HCT116 (cell line): Measurements from ENCODE around the gene STKLD1. TPM values are rescaled to one million over a fixed set of nuclear protein-coding genes. Genes with fewer than 3 reads are reported as not detected.

Experiments used
- ATAC-seq: fragments of 200-7000 bp; cut with Tn5 transposase; 2 replicates; pipeline ENCODE4 v1.9.1; 2020; ENCODE audit warnings: mild to moderate bottlenecking, moderate library complexity
- BruUV-seq: library from RNA; stranded (reverse); fragments of 400-500 nt; replicated peaks from 2 replicates; lab custom pipeline; 2021; lab: Mats Ljungman, UMichigan
- CTCF ChIA-PET: fragments of 300-600 bp; sonication (Branson Sonifier 250); formaldehyde crosslinking; loops from one replicate; lab custom pipeline; 2021; ENCODE audit warnings: antibody characterized with exemption; lab: Charles Lee
- POLR2A ChIA-PET: fragments of 300-600, 350-600 bp; sonication (Branson Sonifier 250); formaldehyde crosslinking; loops from one replicate; lab custom pipeline; 2021; ENCODE audit warnings: antibody characterized with exemption; lab: Charles Lee
- RAD21 ChIA-PET, 2 experiments: fragments of 300-600 bp; sonication (Branson Sonifier 250); formaldehyde crosslinking; loops; one replicate each; lab custom pipeline; 2023; ENCODE audit warnings: low total read pairs in 2 of 2; ENCODE audit not compliant: uncharacterized antibody in 2 of 2, unreplicated experiment in 2 of 2, low non-redundant PET in 1 of 2; lab: Charles Lee
- DNase-seq: peaks from one replicate; pipeline ENCODE4 v3.0.0-alpha.2; 2010; ENCODE audit warnings: low read depth, low spot score
- H2AFZ ChIP-seq: fragments of 200-600 bp; shearing (Covaris generic), sonication (generic); 2 replicates; pipeline ENCODE4 v1.6.1; 2017; ENCODE audit warnings: low read depth, mixed run types, mixed read lengths, antibody characterized with exemption, low read length; ENCODE audit not compliant: poor library complexity, severe bottlenecking
- H3K27ac ChIP-seq: 2 replicates; pipeline ENCODE4 v1.5.1; 2012; ENCODE audit warnings: low read depth, low read length
- H3K27me3 ChIP-seq: fragments of 200-600 bp; sonication (generic); 2 replicates; pipeline ENCODE4 v1.6.1; 2016; ENCODE audit warnings: mixed run types, low read length, mixed read lengths; ENCODE audit not compliant: insufficient read depth
- H3K36me3 ChIP-seq, 2 experiments: fragments of 200-500 bp in 1 of 2; fragments of 200-600 bp in 1 of 2; sonication (Bioruptor generic) in 1 of 2; sonication (generic) in 1 of 2; 2 replicates each; pipeline versions ENCODE4 v1.5.1 to v1.6.1; 2014 to 2016; ENCODE audit warnings: low read length in 2 of 2, inconsistent platforms in 1 of 2, mixed read lengths in 1 of 2, mixed run types in 1 of 2; ENCODE audit not compliant: insufficient read depth in 2 of 2, control insufficient read depth in 1 of 2
- H3K4me1 ChIP-seq, 2 experiments: fragments of 200-600 bp in 1 of 2; sonication (generic) in 1 of 2; 2 replicates each; pipeline versions ENCODE4 v1.5.1 to v1.6.1; 2012 to 2017; ENCODE audit warnings: low read length in 2 of 2, inconsistent platforms in 1 of 2, mild to moderate bottlenecking in 1 of 2, mixed read lengths in 1 of 2, mixed run types in 1 of 2, moderate library complexity in 1 of 2; ENCODE audit not compliant: insufficient read depth in 2 of 2, control insufficient read depth in 1 of 2
- H3K4me2 ChIP-seq: fragments of 200-600 bp; sonication (generic); 2 replicates; pipeline ENCODE4 v1.6.1; 2017; ENCODE audit warnings: mixed run types, low read length, mixed read lengths
- H3K4me3 ChIP-seq, 2 experiments: fragments of 200-600 bp in 1 of 2; sonication (generic) in 1 of 2; replicated peaks in 1 of 2; 2 replicates each; pipeline ENCODE4 v1.5.1; 2011 to 2016; ENCODE audit warnings: low read length in 2 of 2, control low read depth in 1 of 2, low read depth in 1 of 2, mild to moderate bottlenecking in 1 of 2, mixed read lengths in 1 of 2, mixed run types in 1 of 2
- H3K79me2 ChIP-seq: fragments of 200-600 bp; sonication (generic); 2 replicates; pipeline ENCODE4 v1.6.1; 2017; ENCODE audit warnings: mild to moderate bottlenecking, mixed run types, low read length, moderate library complexity, mixed read lengths; ENCODE audit not compliant: insufficient read depth
- H3K9ac ChIP-seq: fragments of 200-600 bp; sonication (generic); 2 replicates; pipeline ENCODE4 v1.6.1; 2016; ENCODE audit warnings: low read length, mixed read lengths
- H3K9me2 ChIP-seq: fragments of 200-600 bp; sonication (generic), shearing (Covaris generic); 2 replicates; pipeline ENCODE4 v1.6.1; 2017; ENCODE audit warnings: mixed run types, mild to moderate bottlenecking, moderate library complexity; ENCODE audit not compliant: insufficient read depth
- H3K9me3 ChIP-seq, 2 experiments: fragments of 200-500 bp in 1 of 2; fragments of 200-600 bp in 1 of 2; sonication (Bioruptor generic) in 1 of 2; sonication (generic) in 1 of 2; 2 replicates each; pipeline ENCODE4 v1.6.1; 2014 to 2017; ENCODE audit warnings: low read length in 2 of 2, mixed read lengths in 2 of 2, inconsistent platforms in 1 of 2, low read depth in 1 of 2, mild to moderate bottlenecking in 1 of 2, mixed run types in 1 of 2, moderate library complexity in 1 of 2; ENCODE audit not compliant: control insufficient read depth in 1 of 2, insufficient read depth in 1 of 2
- H4K20me1 ChIP-seq: fragments of 200-600 bp; sonication (generic), shearing (Covaris generic); 2 replicates; pipeline ENCODE4 v1.6.1; 2017; ENCODE audit warnings: mixed run types, mild to moderate bottlenecking, moderate library complexity; ENCODE audit not compliant: insufficient read depth
- ELF1 ChIP-seq: IDR thresholded peaks from 2 replicates; pipeline ENCODE4 v1.6.1; 2012; ENCODE audit warnings: low read depth, borderline replicate concordance
- EZH2 ChIP-seq: fragments of 200-600 bp; sonication (generic); IDR thresholded peaks from 2 replicates; pipeline ENCODE4 v1.6.1; 2017; ENCODE audit warnings: antibody characterized with exemption, mixed run types
- EZH2phosphoT487 ChIP-seq: fragments of 200-600 bp; IDR thresholded peaks from 2 replicates; pipeline ENCODE4 v1.6.1; 2018; ENCODE audit warnings: antibody characterized with exemption, borderline replicate concordance
- JUND ChIP-seq: IDR thresholded peaks from 2 replicates; pipeline ENCODE4 v1.6.1; 2012
- POLR2AphosphoS5 ChIP-seq: IDR thresholded peaks from 2 replicates; pipeline ENCODE4 v1.6.1; 2011; ENCODE audit warnings: mild to moderate bottlenecking, low read depth, low read length, moderate library complexity
- RAD21 ChIP-seq: IDR thresholded peaks from 2 replicates; pipeline ENCODE4 v1.6.1; 2012; ENCODE audit warnings: low read depth, mild to moderate bottlenecking
- SP1 ChIP-seq: IDR thresholded peaks from 2 replicates; pipeline ENCODE4 v1.6.1; 2012; ENCODE audit warnings: low read depth
- SRF ChIP-seq: IDR thresholded peaks from 2 replicates; pipeline ENCODE4 v1.6.1; 2012; ENCODE audit warnings: low read depth
- ZBTB33 ChIP-seq: IDR thresholded peaks from 2 replicates; pipeline ENCODE4 v1.6.1; 2011; ENCODE audit warnings: mild to moderate bottlenecking, low read length, moderate library complexity; ENCODE audit not compliant: insufficient replicate concordance; ENCODE audit errors: extremely low read depth
- ZNF274 ChIP-seq: fragments of 200-500 bp; sonication (Bioruptor generic); IDR thresholded peaks from 2 replicates; pipeline ENCODE4 v1.6.1; 2014; ENCODE audit warnings: mild to moderate bottlenecking, low read depth, low read length, inconsistent platforms
- intact Hi-C: fragments of 100-400 bp; cut with micrococcal nuclease; formaldehyde crosslinking; loops from 2 replicates; pipeline ENCODE4 v1.10.0; 2022
- total RNA-seq: library from RNA; stranded (reverse); gene quantifications from one replicate; pipeline ENCODE4 v1.2.1, GENCODE V29; 2021; ENCODE audit not compliant: unreplicated experiment

Gene STKLD1
- total RNA-seq, 1 experiment from 2014 or later, result 0.37 TPM

GRCh38 chr9:133368249-133368881 is 7.8 kb upstream of the STKLD1 start:
- H3K4me2 ChIP-seq, result no peak overlapping the region
- H2AFZ ChIP-seq, result no peak overlapping the region
- peaks cover 3% of the 10 kb centered on the region; the same call in 1 of the 2 replicates for H4K20me1 ChIP-seq
- no peaks in the 10 kb centered on the region for H3K27me3 ChIP-seq
- intact Hi-C loops, result no loop called here
- ATAC-seq, result no peak
- BruUV-seq, result no TSS peak
- TF ChIP-seq SRF (no peak), EZH2 (no peak), JUND (no peak), ELF1 (no peak), SP1 (no peak), RAD21 (no peak), POLR2AphosphoS5 (no peak), ZBTB33 (no peak), ZNF274 (no peak), EZH2phosphoT487 (no peak)
- TF ChIP-seq, all 23 proteins: peak for 0
- H3K4me1 ChIP-seq, result no peaks in the 10 kb centered on the region; a peak in 1 of 4 replicates
- ChIA-PET POLR2A (no interaction called here), RAD21 (no interaction called here), CTCF (no interaction called here)
- H3K9me2 ChIP-seq, result no peaks in the 10 kb centered on the region
- no peaks in the 10 kb centered on the region for H3K9me3 ChIP-seq
- H3K9ac ChIP-seq, result no peak overlapping the region
- no peak overlapping the region for H3K27ac ChIP-seq
- H3K4me3 ChIP-seq, result no peak overlapping the region
- H3K36me3 ChIP-seq, result peaks cover 35 to 57% of the 10 kb centered on the region in 2 experiments; a peak in 3 of 4 replicates
- H3K79me2 ChIP-seq, result peaks cover 77% of the 10 kb centered on the region
- no peak for DNase-seq
